ENCODE results near the gene RARA.

GRCh38 chr17:40306395-40306794 lies 2.6 kb upstream of the RARA start:
- TF ChIP-seq EZH2 (IDR thresholded peaks at IDR 0.05; ENCODE audit: insufficient read depth, low read length): no peak
- no peak for TF ChIP-seq CTCF (IDR thresholded peaks at IDR 0.05; ENCODE audit: insufficient read depth, low read depth, low read length)
